ENCODE data around the gene SUSD2.
"Not testable (repeated sequence)": the region's sequence is repeated elsewhere in the genome, so short reads cannot be mapped to it uniquely, and the experiment has no call there.

GRCh38 chr22:24203856-24204255, 22.6 kb downstream of the SUSD2 start:
- not testable (repeated sequence) for TF ChIP-seq CTCF (conservative IDR thresholded peaks at IDR 0.05; ENCODE audit: low read length); EZH2phosphoT487 (IDR thresholded peaks at IDR 0.05; ENCODE audit: borderline replicate concordance, low read depth, low read length)
